HEK293 (cell line): ENCODE measurements around the gene LBX2.

Experiments used
- BCL11A ChIP-seq: fragments of 450-650 bp; formaldehyde crosslinking; IDR thresholded peaks from 2 replicates; pipeline ENCODE4 v1.5.1; 2016; ENCODE audit warnings: low read depth, missing biosample characterization, missing genetic modification characterization
- GFI1B ChIP-seq: fragments of 450-650 bp; formaldehyde crosslinking; IDR thresholded peaks from 2 replicates; pipeline ENCODE4 v1.5.1; 2016; ENCODE audit warnings: missing biosample characterization, missing genetic modification characterization
- KLF9 ChIP-seq: fragments of 450-650 bp; formaldehyde crosslinking; IDR thresholded peaks from 2 replicates; pipeline ENCODE4 v1.5.1; 2016; ENCODE audit warnings: missing biosample characterization, missing genetic modification characterization, low read depth
- SALL2 ChIP-seq: fragments of 450-650 bp; formaldehyde crosslinking; IDR thresholded peaks from 2 replicates; pipeline ENCODE4 v1.5.0; 2017; ENCODE audit warnings: missing biosample characterization, mild to moderate bottlenecking, missing genetic modification characterization, borderline replicate concordance
- YY1 ChIP-seq: fragments of 450-650 bp; formaldehyde crosslinking; IDR thresholded peaks from 2 replicates; pipeline ENCODE4 v1.5.1; 2018; ENCODE audit warnings: missing biosample characterization, missing genetic modification characterization
- ZNF174 ChIP-seq: fragments of 450-650 bp; formaldehyde crosslinking; IDR thresholded peaks from 2 replicates; pipeline ENCODE4 v1.5.0; 2017; ENCODE audit warnings: missing biosample characterization, mild to moderate bottlenecking, missing genetic modification characterization
- ZNF239 ChIP-seq: fragments of 450-650 bp; formaldehyde crosslinking; IDR thresholded peaks from 2 replicates; pipeline ENCODE4 v1.5.1; 2016; ENCODE audit warnings: missing biosample characterization, missing genetic modification characterization
- ZNF274 ChIP-seq, 2 experiments: fragments of 200-500 bp in 1 of 2; fragments of 450-650 bp in 1 of 2; sonication (Bioruptor generic) in 1 of 2; formaldehyde crosslinking in 1 of 2; IDR thresholded peaks; 2 replicates each; pipeline versions ENCODE4 v1.5.1 to v1.6.1; 2014 to 2016; ENCODE audit warnings: borderline replicate concordance in 1 of 2, inconsistent platforms in 1 of 2, low read length in 1 of 2, missing biosample characterization in 1 of 2, missing genetic modification characterization in 1 of 2
- ZNF561 ChIP-seq: fragments of 450-650 bp; IDR thresholded peaks from 2 replicates; pipeline ENCODE4 v1.5.1; 2018; ENCODE audit warnings: missing biosample characterization, missing genetic modification characterization, borderline replicate concordance
- ZNF624 ChIP-seq: fragments of 450-650 bp; formaldehyde crosslinking; IDR thresholded peaks from 2 replicates; pipeline ENCODE4 v1.5.1; 2017; ENCODE audit warnings: missing biosample characterization, missing genetic modification characterization
- ZNF660 ChIP-seq: fragments of 450-650 bp; IDR thresholded peaks from 2 replicates; pipeline ENCODE4 v1.5.1; 2018; ENCODE audit warnings: missing biosample characterization, mild to moderate bottlenecking, missing genetic modification characterization
- ZSCAN23 ChIP-seq: fragments of 450-650 bp; formaldehyde crosslinking; IDR thresholded peaks from 2 replicates; pipeline ENCODE4 v1.5.1; 2016; ENCODE audit warnings: missing biosample characterization, missing genetic modification characterization
- TF ChIP-seq, protein P1 (sequence below): fragments of 450-650 bp; formaldehyde crosslinking; IDR thresholded peaks from 2 replicates; pipeline ENCODE4 v1.5.1; 2016; ENCODE audit warnings: missing biosample characterization, missing genetic modification characterization

DNA sequence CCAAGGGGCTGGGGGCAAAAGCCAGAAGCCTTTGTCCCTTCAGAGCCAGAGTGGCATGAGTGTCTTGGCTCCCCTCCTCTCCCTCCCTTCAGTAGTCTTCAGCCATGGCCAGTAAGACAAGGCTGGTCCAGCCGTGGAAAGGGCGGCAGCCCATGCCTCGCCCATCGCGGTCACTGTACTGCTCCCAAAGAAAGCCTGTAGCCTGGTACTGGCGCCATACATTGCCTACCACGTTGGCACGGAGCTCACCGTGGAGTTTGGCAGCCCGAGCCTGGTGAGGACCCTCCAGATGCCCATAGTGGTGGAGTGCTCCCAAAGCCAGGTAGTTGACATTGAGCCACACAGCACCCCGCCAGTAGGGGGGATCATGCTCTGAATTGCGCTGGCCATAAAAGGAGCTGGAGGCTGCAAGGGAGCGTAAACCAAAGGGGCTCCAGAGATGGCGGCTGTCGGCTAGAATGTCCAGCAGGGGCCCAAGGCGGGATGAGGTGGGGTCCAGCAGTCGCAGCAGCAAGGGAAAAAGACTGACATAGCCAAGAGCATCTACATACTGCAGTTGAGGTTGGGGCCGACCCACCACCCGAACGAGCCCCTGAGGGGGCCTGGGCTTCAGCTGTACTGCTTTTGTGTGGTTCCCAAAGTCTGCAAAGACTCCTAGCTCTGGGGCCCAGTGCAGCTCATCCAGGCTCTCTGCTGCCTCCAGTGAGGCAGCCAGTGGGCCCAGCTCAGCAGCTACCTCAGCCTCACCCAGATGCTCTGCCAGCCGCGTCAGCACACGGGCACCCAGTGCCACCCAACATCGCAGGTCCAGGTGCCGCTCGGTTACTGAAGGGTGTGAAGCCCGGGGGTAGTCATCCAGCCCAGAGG, 38.0 kb downstream of the LBX2 start:
- no peak for TF ChIP-seq ZNF660
- no peak for TF ChIP-seq ZNF274 (IDR thresholded peaks at IDR 0.05; ENCODE audit: low read length)
- no peak for TF ChIP-seq ZNF274 (tag by site-specific recombination; IDR thresholded peaks at IDR 0.05; ENCODE audit: borderline replicate concordance)
- TF ChIP-seq ZNF174 (tag by site-specific recombination): no peak
- TF ChIP-seq, protein P1, sequence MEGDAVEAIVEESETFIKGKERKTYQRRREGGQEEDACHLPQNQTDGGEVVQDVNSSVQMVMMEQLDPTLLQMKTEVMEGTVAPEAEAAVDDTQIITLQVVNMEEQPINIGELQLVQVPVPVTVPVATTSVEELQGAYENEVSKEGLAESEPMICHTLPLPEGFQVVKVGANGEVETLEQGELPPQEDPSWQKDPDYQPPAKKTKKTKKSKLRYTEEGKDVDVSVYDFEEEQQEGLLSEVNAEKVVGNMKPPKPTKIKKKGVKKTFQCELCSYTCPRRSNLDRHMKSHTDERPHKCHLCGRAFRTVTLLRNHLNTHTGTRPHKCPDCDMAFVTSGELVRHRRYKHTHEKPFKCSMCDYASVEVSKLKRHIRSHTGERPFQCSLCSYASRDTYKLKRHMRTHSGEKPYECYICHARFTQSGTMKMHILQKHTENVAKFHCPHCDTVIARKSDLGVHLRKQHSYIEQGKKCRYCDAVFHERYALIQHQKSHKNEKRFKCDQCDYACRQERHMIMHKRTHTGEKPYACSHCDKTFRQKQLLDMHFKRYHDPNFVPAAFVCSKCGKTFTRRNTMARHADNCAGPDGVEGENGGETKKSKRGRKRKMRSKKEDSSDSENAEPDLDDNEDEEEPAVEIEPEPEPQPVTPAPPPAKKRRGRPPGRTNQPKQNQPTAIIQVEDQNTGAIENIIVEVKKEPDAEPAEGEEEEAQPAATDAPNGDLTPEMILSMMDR: peak; percentile 48
- no peak for TF ChIP-seq SALL2 (tag by site-specific recombination)
- TF ChIP-seq KLF9: no peak
- TF ChIP-seq GFI1B (tag by site-specific recombination): no peak
- TF ChIP-seq ZNF561: no peak
- TF ChIP-seq ZNF624 (tag by site-specific recombination): no peak
- TF ChIP-seq ZNF239 (tag by site-specific recombination): no peak
- no peak for TF ChIP-seq BCL11A
- TF ChIP-seq YY1: no peak
- no peak for TF ChIP-seq ZSCAN23 (tag by site-specific recombination)
